Measurements from ENCODE around the gene SLC4A4. TPM values are rescaled to one million over a fixed set of nuclear protein-coding genes. Genes with fewer than 3 reads are reported as not detected.

Gene SLC4A4
- total RNA-seq, 1 donor from 2014 or later, result 4.9 TPM

DNA sequence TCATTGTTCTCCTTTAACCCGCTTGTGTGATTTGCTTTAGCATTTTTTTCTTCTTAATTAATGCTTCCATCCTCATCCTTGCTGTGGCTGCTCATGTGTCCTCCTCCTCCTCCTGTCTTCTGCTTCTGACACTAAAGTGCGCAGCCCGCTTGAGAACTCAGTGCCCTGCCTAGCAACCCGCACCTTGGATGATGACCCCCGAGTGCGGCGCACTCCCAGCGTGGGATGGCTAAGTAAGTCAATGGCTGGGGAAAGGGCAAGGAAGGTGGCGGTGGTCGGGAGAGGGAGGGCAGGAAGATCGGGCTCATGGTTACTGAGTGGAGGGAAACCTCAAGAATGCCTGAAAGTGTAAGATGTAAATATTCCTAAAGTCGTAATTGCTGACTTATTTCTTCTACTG lies 30.1 kb downstream of the SLC4A4 start:
- DNase-seq (ENCODE audit: low spot score in 2 of 2, unreplicated experiment in 2 of 2), result no peak
- TF ChIP-seq, protein P1, sequence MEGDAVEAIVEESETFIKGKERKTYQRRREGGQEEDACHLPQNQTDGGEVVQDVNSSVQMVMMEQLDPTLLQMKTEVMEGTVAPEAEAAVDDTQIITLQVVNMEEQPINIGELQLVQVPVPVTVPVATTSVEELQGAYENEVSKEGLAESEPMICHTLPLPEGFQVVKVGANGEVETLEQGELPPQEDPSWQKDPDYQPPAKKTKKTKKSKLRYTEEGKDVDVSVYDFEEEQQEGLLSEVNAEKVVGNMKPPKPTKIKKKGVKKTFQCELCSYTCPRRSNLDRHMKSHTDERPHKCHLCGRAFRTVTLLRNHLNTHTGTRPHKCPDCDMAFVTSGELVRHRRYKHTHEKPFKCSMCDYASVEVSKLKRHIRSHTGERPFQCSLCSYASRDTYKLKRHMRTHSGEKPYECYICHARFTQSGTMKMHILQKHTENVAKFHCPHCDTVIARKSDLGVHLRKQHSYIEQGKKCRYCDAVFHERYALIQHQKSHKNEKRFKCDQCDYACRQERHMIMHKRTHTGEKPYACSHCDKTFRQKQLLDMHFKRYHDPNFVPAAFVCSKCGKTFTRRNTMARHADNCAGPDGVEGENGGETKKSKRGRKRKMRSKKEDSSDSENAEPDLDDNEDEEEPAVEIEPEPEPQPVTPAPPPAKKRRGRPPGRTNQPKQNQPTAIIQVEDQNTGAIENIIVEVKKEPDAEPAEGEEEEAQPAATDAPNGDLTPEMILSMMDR (IDR thresholded peaks at IDR 0.05; ENCODE audit: unreplicated experiment), result no peak
- no peak overlapping the region for H3K4me3 Mint-ChIP-seq
- no peaks in the 10 kb centered on the region for H3K9me3 Mint-ChIP-seq
- peaks cover 6% of the 10 kb centered on the region for H3K4me1 Mint-ChIP-seq
- H3K27me3 Mint-ChIP-seq (ENCODE audit: low read depth), result no peaks in the 10 kb centered on the region
- H3K36me3 Mint-ChIP-seq, result no peaks in the 10 kb centered on the region
- no peak overlapping the region for H3K27ac Mint-ChIP-seq

DNA sequence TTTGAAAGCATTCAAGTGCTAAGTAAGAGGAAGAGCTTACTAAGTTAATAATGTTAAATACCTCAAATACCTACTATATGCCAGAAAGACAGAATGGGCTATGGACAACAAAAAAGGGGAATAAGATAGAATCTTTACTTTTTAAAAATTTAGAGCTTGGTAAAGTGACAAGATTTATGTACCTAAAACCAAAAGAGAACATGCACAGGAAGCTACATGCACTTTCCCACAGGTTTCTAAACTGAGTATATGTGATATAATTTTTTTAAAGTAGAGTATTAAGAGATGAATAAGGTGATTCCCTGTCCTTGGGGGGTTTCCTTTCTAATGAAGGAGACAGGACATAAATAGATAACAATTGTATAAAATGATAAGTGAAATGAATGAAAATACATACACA lies 30.7 kb downstream of the SLC4A4 start:
- Mint-ChIP-seq H3K4me1 (peaks cover 6% of the 10 kb centered on the region), H3K36me3 (no peaks in the 10 kb centered on the region), H3K4me3 (no peak overlapping the region), H3K27me3 (ENCODE audit: low read depth) (no peaks in the 10 kb centered on the region), H3K27ac (no peak overlapping the region), H3K9me3 (no peaks in the 10 kb centered on the region)
- TF ChIP-seq, protein P1 (IDR thresholded peaks at IDR 0.05; ENCODE audit: unreplicated experiment), result no peak
- no peak for DNase-seq (ENCODE audit: low spot score in 2 of 2, unreplicated experiment in 2 of 2)

DNA sequence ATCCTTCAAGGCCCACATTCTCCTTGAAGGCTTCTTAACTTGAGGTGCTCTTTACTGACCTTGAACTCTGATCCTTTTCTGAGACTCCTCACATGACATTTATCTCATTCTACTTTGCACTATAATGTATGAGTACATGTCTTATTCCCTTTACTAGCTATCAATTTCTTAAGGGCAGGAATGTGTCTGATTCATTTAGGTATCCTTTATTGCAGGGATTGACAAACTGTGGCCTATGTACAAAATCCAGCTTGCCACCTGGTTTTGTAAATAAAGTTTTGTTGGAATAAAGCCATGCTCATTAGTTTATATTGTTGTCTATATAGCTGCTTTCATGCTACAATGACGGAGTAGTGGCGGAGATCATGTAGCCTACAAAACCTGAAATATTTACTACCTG lies 36.7 kb downstream of the SLC4A4 start:
- Mint-ChIP-seq H3K4me1 (peaks cover 6% of the 10 kb centered on the region), H3K27ac (no peak overlapping the region), H3K36me3 (no peaks in the 10 kb centered on the region), H3K9me3 (peaks cover 7% of the 10 kb centered on the region), H3K27me3 (ENCODE audit: low read depth) (no peaks in the 10 kb centered on the region), H3K4me3 (no peak overlapping the region)
- TF ChIP-seq, protein P1 (IDR thresholded peaks at IDR 0.05; ENCODE audit: unreplicated experiment), result no peak
- no peak for DNase-seq (ENCODE audit: low spot score in 2 of 2, unreplicated experiment in 2 of 2)

DNA sequence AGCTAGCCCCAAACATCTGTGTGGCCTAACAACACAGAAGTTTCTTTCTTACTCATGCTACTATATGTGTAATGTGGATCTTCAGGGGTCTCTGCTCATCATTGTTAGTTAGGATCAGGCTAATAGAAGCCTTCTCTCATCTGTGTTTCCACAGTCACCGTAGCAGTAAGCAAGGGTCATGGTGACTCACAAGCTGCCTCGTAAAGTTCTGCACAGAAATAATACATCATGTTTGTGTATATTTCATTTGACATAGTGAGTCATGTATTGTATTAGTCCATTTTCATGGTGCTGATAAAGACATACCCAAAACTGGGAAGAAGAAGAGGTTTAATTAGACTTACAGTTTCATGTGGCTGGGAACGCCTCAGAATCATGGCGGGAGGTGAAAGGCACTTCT lies 38.7 kb downstream of the SLC4A4 start:
- no peak overlapping the region for H3K4me3 Mint-ChIP-seq
- H3K36me3 Mint-ChIP-seq, result no peaks in the 10 kb centered on the region
- peaks cover under 1% of the 10 kb centered on the region for H3K4me1 Mint-ChIP-seq
- DNase-seq (ENCODE audit: low spot score in 2 of 2, unreplicated experiment in 2 of 2), result no peak
- no peaks in the 10 kb centered on the region for H3K27me3 Mint-ChIP-seq (ENCODE audit: low read depth)
- TF ChIP-seq, protein P1 (IDR thresholded peaks at IDR 0.05; ENCODE audit: unreplicated experiment), result no peak
- no peak overlapping the region for H3K27ac Mint-ChIP-seq
- peaks cover 7% of the 10 kb centered on the region for H3K9me3 Mint-ChIP-seq

DNA sequence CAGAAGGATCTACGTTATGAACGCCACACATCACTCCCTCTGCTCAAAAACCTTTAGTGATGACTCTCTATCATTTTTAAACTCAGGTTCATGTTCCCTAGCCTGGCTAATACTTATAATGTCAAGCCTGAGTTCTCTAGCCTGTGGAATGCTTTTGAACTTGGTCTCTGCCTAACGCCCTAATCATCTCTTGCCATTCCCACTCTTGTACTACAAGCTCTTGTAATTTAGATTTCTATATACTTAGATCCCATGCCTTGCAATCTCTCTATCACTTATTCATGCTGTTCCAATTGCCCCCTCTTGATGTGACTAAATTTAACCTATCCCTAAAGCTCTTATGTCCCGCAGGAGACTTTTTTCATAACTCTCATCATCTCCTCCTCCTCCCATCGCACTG lies 40.3 kb downstream of the SLC4A4 start:
- H3K27me3 Mint-ChIP-seq (ENCODE audit: low read depth), result no peaks in the 10 kb centered on the region
- TF ChIP-seq, protein P1 (IDR thresholded peaks at IDR 0.05; ENCODE audit: unreplicated experiment), result no peak
- H3K4me1 Mint-ChIP-seq, result no peaks in the 10 kb centered on the region
- no peak overlapping the region for H3K27ac Mint-ChIP-seq
- peaks cover 7% of the 10 kb centered on the region for H3K9me3 Mint-ChIP-seq
- no peak for DNase-seq (ENCODE audit: low spot score in 2 of 2, unreplicated experiment in 2 of 2)
- H3K36me3 Mint-ChIP-seq, result no peaks in the 10 kb centered on the region
- no peak overlapping the region for H3K4me3 Mint-ChIP-seq

DNA sequence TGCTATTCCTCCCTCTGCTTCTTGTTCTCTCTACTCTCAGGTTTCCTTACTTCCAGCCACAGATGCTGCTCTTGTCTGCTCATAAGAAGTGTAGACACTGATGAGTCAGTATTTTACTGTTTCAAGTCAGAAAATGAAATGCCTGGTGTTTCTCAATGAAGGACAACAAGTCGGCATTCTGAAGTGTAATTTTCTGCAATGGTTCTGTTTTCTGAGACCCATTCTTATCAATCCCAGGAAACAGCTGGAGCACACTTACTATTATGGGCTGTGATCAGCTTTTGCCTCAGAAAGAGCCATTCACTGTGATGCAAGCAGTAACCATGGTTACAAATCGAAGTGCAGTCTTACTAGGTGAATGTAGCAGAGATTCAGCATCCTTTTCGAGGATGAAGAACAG lies 42.0 kb downstream of the SLC4A4 start:
- TF ChIP-seq, protein P1 (IDR thresholded peaks at IDR 0.05; ENCODE audit: unreplicated experiment), result no peak
- no peaks in the 10 kb centered on the region for H3K36me3 Mint-ChIP-seq
- no peak overlapping the region for H3K27ac Mint-ChIP-seq
- no peak overlapping the region for H3K4me3 Mint-ChIP-seq
- H3K27me3 Mint-ChIP-seq (ENCODE audit: low read depth), result no peaks in the 10 kb centered on the region
- H3K4me1 Mint-ChIP-seq, result no peaks in the 10 kb centered on the region
- peaks cover 7% of the 10 kb centered on the region for H3K9me3 Mint-ChIP-seq
- no peak for DNase-seq (ENCODE audit: low spot score in 2 of 2, unreplicated experiment in 2 of 2)

Measured in mesothelial cell of epicardium (in vitro differentiated cells).